ENCODE data around the gene PEAK1.

The PEAK1 gene

GRCh38 chr15:77419836-77420609 lies at the start of gene PEAK1:
PEAK1 (minus strand) TSS chr15:77420104; CDS start chr15:77181926, 238,178 bp downstream.
- peak; percentile 100 for DNase-seq

- no peak for DNase-seq
Observed at GRCh38 chr15:77468896-77469295, 49.0 kb upstream of the PEAK1 start.

- no peak for DNase-seq
Observed at GRCh38 chr15:77466521-77466920, 46.6 kb upstream of the PEAK1 start.

- no peak for DNase-seq
Observed at GRCh38 chr15:77464129-77464865, 44.4 kb upstream of the PEAK1 start.

- no peak for DNase-seq
Observed at GRCh38 chr15:77461486-77461885, 41.6 kb upstream of the PEAK1 start.

- no peak for DNase-seq
Observed at GRCh38 chr15:77459031-77459430, 39.1 kb upstream of the PEAK1 start.

- no peak for DNase-seq
Observed at GRCh38 chr15:77457905-77458265, 38.0 kb upstream of the PEAK1 start.

- DNase-seq, result no peak
Observed at GRCh38 chr15:77457191-77457904, 37.4 kb upstream of the PEAK1 start.

GRCh38 chr15:77456746-77457145 lies 36.8 kb upstream of the PEAK1 start:
- DNase-seq, result no peak

- peak; percentile 50 for DNase-seq
Observed at GRCh38 chr15:77455696-77456321, 35.9 kb upstream of the PEAK1 start.

GRCh38 chr15:77454951-77455350 lies 35.0 kb upstream of the PEAK1 start:
- DNase-seq, result no peak

GRCh38 chr15:77454265-77454664 lies 34.4 kb upstream of the PEAK1 start:
- DNase-seq, result no peak

GRCh38 chr15:77446840-77447390 lies 27.0 kb upstream of the PEAK1 start:
- DNase-seq, result no peak

GRCh38 chr15:77440378-77440999 lies 20.6 kb upstream of the PEAK1 start:
- DNase-seq, result no peak

GRCh38 chr15:77437264-77437663 lies 17.4 kb upstream of the PEAK1 start:
- DNase-seq, result no peak

GRCh38 chr15:77436822-77437221 lies 16.9 kb upstream of the PEAK1 start:
- DNase-seq, result no peak

GRCh38 chr15:77430652-77431051 lies 10.7 kb upstream of the PEAK1 start:
- no peak for DNase-seq

GRCh38 chr15:77430213-77430612 lies 10.3 kb upstream of the PEAK1 start:
- no peak for DNase-seq

- DNase-seq, result no peak
Observed at GRCh38 chr15:77426871-77427270, 7.0 kb upstream of the PEAK1 start.

- no peak for DNase-seq
Observed at GRCh38 chr15:77426377-77426776, 6.5 kb upstream of the PEAK1 start.

GRCh38 chr15:77425104-77425503 lies 5.2 kb upstream of the PEAK1 start:
- no peak for DNase-seq

GRCh38 chr15:77421370-77421700 lies 1.4 kb upstream of the PEAK1 start:
- no peak for DNase-seq

All from right hindlimb (tissue), 1 donor.